DND-41 (cell line): ENCODE measurements around the gene GNAI2.

ENCODE experiments used
- CTCF ChIP-seq: IDR thresholded peaks from 2 replicates; pipeline ENCODE4 v1.5.1; 2012; ENCODE audit warnings: borderline replicate concordance, low read length, moderate library complexity, mild to moderate bottlenecking; ENCODE audit not compliant: poor library complexity, severe bottlenecking; ENCODE audit errors: extremely low read depth
- EZH2 ChIP-seq: IDR thresholded peaks from 3 replicates; pipeline ENCODE4 v1.6.1; 2012; ENCODE audit warnings: borderline replicate concordance, low read depth, mild to moderate bottlenecking, moderate library complexity, low read length, inconsistent platforms; ENCODE audit not compliant: severe bottlenecking

- TF ChIP-seq CTCF: peak; percentile 98
- TF ChIP-seq EZH2: no peak
These were observed 43.3 kb upstream of the GNAI2 start for GRCh38 chr3:50192689-50193141.
